Progenitor cell of endocrine pancreas (in vitro differentiated cells): ENCODE data around the gene NSF. TPM values are rescaled to one million over a fixed set of nuclear protein-coding genes. Genes with fewer than 3 reads are reported as not detected.

Source experiments
- DNase-seq: peaks from one replicate; pipeline ENCODE4 v3.0.0; 2021; ENCODE audit warnings: low spot score; ENCODE audit not compliant: unreplicated experiment
- H3K27ac Mint-ChIP-seq: 2 replicates; pipeline ENCODE4 v1.8.0; 2021; ENCODE audit warnings: mild to moderate bottlenecking, moderate library complexity, mixed read lengths
- H3K27me3 Mint-ChIP-seq: 2 replicates; pipeline ENCODE4 v1.8.0; 2021; ENCODE audit warnings: mixed read lengths
- H3K36me3 Mint-ChIP-seq: 2 replicates; pipeline ENCODE4 v1.8.0; 2022; ENCODE audit warnings: mixed read lengths; ENCODE audit not compliant: insufficient read depth
- H3K4me1 Mint-ChIP-seq: 2 replicates; pipeline ENCODE4 v1.8.0; 2021; ENCODE audit warnings: low read depth, mixed read lengths
- H3K4me3 Mint-ChIP-seq: 2 replicates; pipeline ENCODE4 v1.8.0; 2021; ENCODE audit warnings: low read depth, mild to moderate bottlenecking, moderate library complexity, mixed read lengths
- H3K9me3 Mint-ChIP-seq: 2 replicates; pipeline ENCODE4 v1.8.0; 2021; ENCODE audit warnings: low read depth, mixed read lengths
- CTCF ChIP-seq: fragments of 200-600 bp; sonication (generic); IDR thresholded peaks from one replicate; pipeline ENCODE4 v1.5.0; 2021; ENCODE audit warnings: antibody characterized with exemption, mild to moderate bottlenecking; ENCODE audit not compliant: unreplicated experiment
- total RNA-seq: library from RNA; stranded (reverse); gene quantifications from 2 replicates; pipeline ENCODE4 v1.2.1, GENCODE V29; 2021

NSF gene
- total RNA-seq, 1 donor from 2014 or later: 31.3 TPM

- no peaks in the 10 kb centered on the region for H3K36me3 Mint-ChIP-seq
- no peak overlapping the region for H3K27ac Mint-ChIP-seq
- H3K4me1 Mint-ChIP-seq: peaks cover 9% of the 10 kb centered on the region
- no peak for DNase-seq
- H3K4me3 Mint-ChIP-seq: no peak overlapping the region
- no peaks in the 10 kb centered on the region for H3K9me3 Mint-ChIP-seq
- TF ChIP-seq CTCF: no peak
- H3K27me3 Mint-ChIP-seq: peaks cover 31% of the 10 kb centered on the region
Measured at GRCh38 chr17:46787478-46787877, 197.0 kb downstream of the NSF start.

- Mint-ChIP-seq H3K27me3 (peaks cover 32% of the 10 kb centered on the region), H3K27ac (no peak overlapping the region), H3K36me3 (no peaks in the 10 kb centered on the region), H3K4me3 (no peak overlapping the region), H3K4me1 (peaks cover 8% of the 10 kb centered on the region), H3K9me3 (no peaks in the 10 kb centered on the region)
- no peak for DNase-seq
- no peak for TF ChIP-seq CTCF
Measured at GRCh38 chr17:46788300-46788699, 197.8 kb downstream of the NSF start.

GRCh38 chr17:46788796-46789195 lies 198.3 kb downstream of the NSF start:
- H3K4me3 Mint-ChIP-seq: no peak overlapping the region
- no peak for TF ChIP-seq CTCF
- no peaks in the 10 kb centered on the region for H3K36me3 Mint-ChIP-seq
- H3K4me1 Mint-ChIP-seq: peaks cover 7% of the 10 kb centered on the region
- no peak overlapping the region for H3K27ac Mint-ChIP-seq
- H3K27me3 Mint-ChIP-seq: peaks cover 37% of the 10 kb centered on the region
- H3K9me3 Mint-ChIP-seq: no peaks in the 10 kb centered on the region
- DNase-seq: no peak

- no peak for DNase-seq
- H3K36me3 Mint-ChIP-seq: no peaks in the 10 kb centered on the region
- H3K9me3 Mint-ChIP-seq: no peaks in the 10 kb centered on the region
- H3K27me3 Mint-ChIP-seq: peaks cover 35% of the 10 kb centered on the region
- H3K4me1 Mint-ChIP-seq: peaks cover 7% of the 10 kb centered on the region
- no peak for TF ChIP-seq CTCF
- H3K27ac Mint-ChIP-seq: no peak overlapping the region
- H3K4me3 Mint-ChIP-seq: no peak overlapping the region
Measured at GRCh38 chr17:46789610-46790009, 199.1 kb downstream of the NSF start.

- Mint-ChIP-seq H3K27ac (no peak overlapping the region), H3K36me3 (no peaks in the 10 kb centered on the region), H3K9me3 (no peaks in the 10 kb centered on the region), H3K4me3 (no peak overlapping the region), H3K27me3 (peaks cover 32% of the 10 kb centered on the region), H3K4me1 (peaks cover 7% of the 10 kb centered on the region)
- DNase-seq: no peak
- no peak for TF ChIP-seq CTCF
Measured at GRCh38 chr17:46790216-46790615, 199.7 kb downstream of the NSF start.
